IMR-90 (cell line): ENCODE data around the gene TBC1D1. TPM values are rescaled to one million over a fixed set of nuclear protein-coding genes. Genes with fewer than 3 reads are reported as not detected.

Source experiments
- ATAC-seq: fragments of 200-7000 bp; cut with Tn5 transposase; 2 replicates; pipeline ENCODE4 v1.9.1; 2020; ENCODE audit warnings: low read depth, mild to moderate bottlenecking, moderate library complexity
- BruUV-seq: library from RNA; stranded (reverse); fragments of 400-500 nt; replicated peaks from 2 replicates; lab custom pipeline; 2021; lab: Mats Ljungman, UMichigan
- CTCF ChIA-PET: fragments of 300-600 bp; formaldehyde crosslinking; extraction: SDS; loops from one replicate; lab custom pipeline; 2021; ENCODE audit warnings: antibody characterized with exemption; lab: Yijun Ruan, JAX
- POLR2A ChIA-PET: fragments of 300-600 bp; sonication (Branson Sonifier 250); formaldehyde crosslinking; loops from one replicate; lab custom pipeline; 2022; ENCODE audit warnings: antibody characterized with exemption; ENCODE audit not compliant: unreplicated experiment; lab: Charles Lee
- DNase-seq: peaks from one replicate; pipeline ENCODE4 v3.0.0; 2013
- H2AFZ ChIP-seq: replicated peaks from 2 replicates; pipeline ENCODE3; 2013; ENCODE audit warnings: low read length, mild to moderate bottlenecking; ENCODE audit not compliant: poor library complexity
- H2AK5ac ChIP-seq: 2 replicates; pipeline ENCODE4 v1.6.1; 2013; ENCODE audit warnings: low read depth, low read length, inconsistent platforms
- H2AK9ac ChIP-seq: replicated peaks from 2 replicates; pipeline ENCODE3; 2013; ENCODE audit warnings: mild to moderate bottlenecking, low read depth, low read length, moderate library complexity; ENCODE audit not compliant: poor library complexity
- H2BK120ac ChIP-seq: 2 replicates; pipeline ENCODE4 v1.6.1; 2013; ENCODE audit warnings: low read depth, low read length, inconsistent platforms
- H2BK15ac ChIP-seq: 3 replicates; pipeline ENCODE4 v1.6.1; 2013; ENCODE audit warnings: low read depth, low read length, inconsistent platforms
- H2BK20ac ChIP-seq: 2 replicates; pipeline ENCODE4 v1.6.1; 2013; ENCODE audit warnings: low read depth, mild to moderate bottlenecking, inconsistent platforms, low read length, moderate library complexity
- H2BK5ac ChIP-seq: 2 replicates; pipeline ENCODE4 v1.6.1; 2013; ENCODE audit warnings: mild to moderate bottlenecking, low read depth, low read length, inconsistent platforms; ENCODE audit not compliant: poor library complexity, severe bottlenecking
- H3K14ac ChIP-seq: replicated peaks from 2 replicates; pipeline ENCODE4 v1.6.1; 2013; ENCODE audit warnings: low read depth, low read length, inconsistent platforms
- H3K18ac ChIP-seq: 2 replicates; pipeline ENCODE4 v1.6.1; 2013; ENCODE audit warnings: low read depth, low read length, control low read depth
- H3K23ac ChIP-seq: 2 replicates; pipeline ENCODE4 v1.6.1; 2013; ENCODE audit warnings: low read depth, low read length, inconsistent platforms
- H3K27ac ChIP-seq: 2 replicates; pipeline ENCODE4 v1.5.1; 2013; ENCODE audit warnings: mild to moderate bottlenecking, control low read depth, low read length; ENCODE audit not compliant: insufficient read depth
- H3K27me3 ChIP-seq: 2 replicates; pipeline ENCODE4 v1.6.1; 2013; ENCODE audit warnings: low read length; ENCODE audit not compliant: control insufficient read depth, insufficient read depth
- H3K36me3 ChIP-seq: 2 replicates; pipeline ENCODE4 v1.6.1; 2013; ENCODE audit warnings: low read length, mixed read lengths; ENCODE audit not compliant: control insufficient read depth, insufficient read depth
- H3K4ac ChIP-seq: 2 replicates; pipeline ENCODE4 v1.6.1; 2013; ENCODE audit warnings: low read depth, low read length, inconsistent platforms
- H3K4me1 ChIP-seq: 2 replicates; pipeline ENCODE4 v1.6.1; 2013; ENCODE audit warnings: low read length, mixed read lengths; ENCODE audit not compliant: control insufficient read depth, insufficient read depth
- H3K4me2 ChIP-seq: 2 replicates; pipeline ENCODE4 v1.6.1; 2013; ENCODE audit warnings: low read depth, mild to moderate bottlenecking, control low read depth, low read length, moderate library complexity
- H3K4me3 ChIP-seq: 2 replicates; pipeline ENCODE4 v1.5.1; 2013; ENCODE audit warnings: low read depth, mild to moderate bottlenecking, control low read depth, low read length, moderate library complexity; ENCODE audit not compliant: insufficient read depth
- H3K56ac ChIP-seq: 2 replicates; pipeline ENCODE4 v1.6.1; 2013; ENCODE audit warnings: low read length, inconsistent platforms; ENCODE audit not compliant: insufficient read depth; ENCODE audit errors: extremely low read depth
- H3K79me1 ChIP-seq, 2 experiments: 2 replicates each; pipeline ENCODE4 v1.6.1; 2013; ENCODE audit warnings: low read length in 2 of 2, inconsistent platforms in 1 of 2, low read depth in 1 of 2
- H3K9ac ChIP-seq: 2 replicates; pipeline ENCODE4 v1.6.1; 2013; ENCODE audit warnings: low read depth, low read length, control low read depth
- H3K9me1 ChIP-seq: 2 replicates; pipeline ENCODE4 v1.6.1; 2013; ENCODE audit warnings: low read length, inconsistent platforms; ENCODE audit not compliant: insufficient read depth
- H3K9me3 ChIP-seq: 2 replicates; pipeline ENCODE4 v1.6.1; 2013; ENCODE audit warnings: low read length; ENCODE audit not compliant: control insufficient read depth, insufficient read depth
- H4K20me1 ChIP-seq: 2 replicates; pipeline ENCODE4 v1.6.1; 2013; ENCODE audit warnings: low read length, inconsistent platforms; ENCODE audit not compliant: insufficient read depth
- H4K5ac ChIP-seq: 2 replicates; pipeline ENCODE4 v1.6.1; 2013; ENCODE audit warnings: mild to moderate bottlenecking, low read depth, low read length, control low read depth
- H4K8ac ChIP-seq, 2 experiments: 2 replicates each; pipeline ENCODE4 v1.6.1; 2013; ENCODE audit warnings: low read depth in 2 of 2, low read length in 2 of 2, control low read depth in 1 of 2, inconsistent platforms in 1 of 2
- H4K91ac ChIP-seq: 2 replicates; pipeline ENCODE4 v1.6.1; 2013; ENCODE audit warnings: low read depth, low read length, inconsistent platforms; ENCODE audit not compliant: insufficient read depth
- POLR2A ChIP-seq: IDR thresholded peaks from 2 replicates; pipeline ENCODE4 v1.6.1; 2012; ENCODE audit warnings: mild to moderate bottlenecking, low read depth, low read length
- RCOR1 ChIP-seq: IDR thresholded peaks from 2 replicates; pipeline ENCODE4 v1.6.1; 2012; ENCODE audit warnings: mild to moderate bottlenecking, low read length, improper control_type of control experiment; ENCODE audit not compliant: insufficient replicate concordance
- WGBS, 2 experiments: methylation state at CpG; one replicate each; pipeline versions ENCODE4 v1.1.5 to v1.1.7; 2013; ENCODE audit warnings: missing lambda C conversion rate in 2 of 2; ENCODE audit not compliant: insufficient read length in 1 of 2; ENCODE audit errors: extremely low coverage in 2 of 2; 5-methylcytosine and 5-hydroxymethylcytosine counted together
- dilution Hi-C: fragments of 300-500 bp; cut with HindIII; formaldehyde crosslinking; loops from one replicate; pipeline ENCODE4 v1.14.3; 2018; ENCODE audit warnings: low sequenced_read_pairs; ENCODE audit not compliant: unreplicated experiment
- in situ Hi-C: fragments of 300-500 bp; cut with MboI; formaldehyde crosslinking; loops from 3 replicates; pipeline ENCODE4 v1.14.3; 2019; ENCODE audit warnings: low sequenced_read_pairs, inconsistent platforms, mixed read lengths
- intact Hi-C: fragments of 100-400 bp; cut with micrococcal nuclease; formaldehyde crosslinking; loops from 2 replicates; pipeline ENCODE4 v1.10.0; 2022
- polyA plus RNA-seq, 3 experiments: library from polyadenylated mRNA; depleted of rRNA; stranded (reverse); fragments of >200 nt; gene quantifications; 2 replicates each; pipeline ENCODE4 v1.2.3, GENCODE V29; 2012; ENCODE audit warnings: low replicate concordance in 1 of 3
- total RNA-seq: library from RNA; depleted of rRNA; stranded (reverse); fragments of >200 nt; gene quantifications from 2 replicates; pipeline ENCODE4 v1.2.3, GENCODE V29; 2012

TBC1D1 gene
- total and polyA plus RNA-seq, 2 of the 4 experiments (the other 2 are of a cell fraction): 42.4 to 104 TPM

GRCh38 chr4:38146383-38146782 lies 255.5 kb downstream of the TBC1D1 start:
- Histone ChIP-seq H3K4me3 (no peak overlapping the region), H2BK15ac (peak overlapping the region; percentile 63; the same call in 2 of the 3 replicates), H3K4me1 (peaks cover 35% of the 10 kb centered on the region), H3K79me1 (peaks cover 0 to 7% of the 10 kb centered on the region in 2 experiments; a peak in 1 of 4 replicates), H3K36me3 (no peaks in the 10 kb centered on the region), H4K5ac (peak overlapping the region; percentile 93), H3K18ac (peak overlapping the region; percentile 93), H3K27me3 (no peaks in the 10 kb centered on the region), H4K91ac (peak overlapping the region; percentile 96), H3K56ac (peak overlapping the region; percentile 56), H2AFZ (peak overlapping the region; percentile 9), H2AK9ac (peak overlapping the region; percentile 11), H3K9me1 (peaks cover 42% of the 10 kb centered on the region), H3K14ac (peak overlapping the region; percentile 96), H3K27ac (peak overlapping the region; percentile 78), H3K23ac (peak overlapping the region; percentile 77), H2BK120ac (peak overlapping the region; percentile 98), H3K9ac (no peak overlapping the region), H2BK5ac (peak overlapping the region; percentile 91), H3K4ac (peak overlapping the region; percentile 97), H3K9me3 (no peaks in the 10 kb centered on the region), H2AK5ac (peak overlapping the region; percentile 92), H3K4me2 (no peak overlapping the region), H2BK20ac (peak overlapping the region; percentile 98), H4K8ac (peak overlapping the region; percentile 48 to 85), H4K20me1 (no peaks in the 10 kb centered on the region)
- in situ Hi-C loops (no loop called here), intact Hi-C loops (no loop called here), dilution Hi-C loops (no loop called here)
- no CpG with 5 or more reads among the region's 2 CpGs for WGBS, 2 experiments
- DNase-seq (no peak), ATAC-seq (no peak)
- TF ChIP-seq RCOR1 (no peak), POLR2A (0 out of 2 replicates have a peak, but pooled peaks have one; percentile 25)
- ChIA-PET CTCF (no interaction called here), POLR2A (no interaction called here)
- BruUV-seq: no TSS peak
